Measurements from ENCODE around the gene RUSC1. TPM values are rescaled to one million over a fixed set of nuclear protein-coding genes. Genes with fewer than 3 reads are reported as not detected.
"Not testable (repeated sequence)": the region's sequence is repeated elsewhere in the genome, so short reads cannot be mapped to it uniquely, and the experiment has no call there.

Gene RUSC1
- total RNA-seq, 3 donors from 2014 or later: 28.1 to 31.9 (median 30.2) TPM

GRCh38 chr1:155287987-155288543 lies 32.6 kb upstream of the RUSC1 start:
- Mint-ChIP-seq H3K9me3 (no peaks in the 10 kb centered on the region), H3K4me3 (no peak overlapping the region), H3K4me1 (ENCODE audit: low read depth) (no peaks in the 10 kb centered on the region), H3K27me3 (ENCODE audit: low read depth) (peaks cover 1% of the 10 kb centered on the region), H3K36me3 (ENCODE audit: insufficient read depth) (no peaks in the 10 kb centered on the region)
- no peak for ATAC-seq
- DNase-seq: no peak

- not testable (repeated sequence) for H3K4me1 Mint-ChIP-seq (ENCODE audit: low read depth); H3K4me3 Mint-ChIP-seq; DNase-seq; H3K9me3 Mint-ChIP-seq; H3K36me3 Mint-ChIP-seq (ENCODE audit: insufficient read depth); ATAC-seq
- H3K27me3 Mint-ChIP-seq (ENCODE audit: low read depth): peaks cover 17% of the 10 kb centered on the region
These were observed 29.7 kb upstream of the RUSC1 start for GRCh38 chr1:155291006-155291405.

DNA sequence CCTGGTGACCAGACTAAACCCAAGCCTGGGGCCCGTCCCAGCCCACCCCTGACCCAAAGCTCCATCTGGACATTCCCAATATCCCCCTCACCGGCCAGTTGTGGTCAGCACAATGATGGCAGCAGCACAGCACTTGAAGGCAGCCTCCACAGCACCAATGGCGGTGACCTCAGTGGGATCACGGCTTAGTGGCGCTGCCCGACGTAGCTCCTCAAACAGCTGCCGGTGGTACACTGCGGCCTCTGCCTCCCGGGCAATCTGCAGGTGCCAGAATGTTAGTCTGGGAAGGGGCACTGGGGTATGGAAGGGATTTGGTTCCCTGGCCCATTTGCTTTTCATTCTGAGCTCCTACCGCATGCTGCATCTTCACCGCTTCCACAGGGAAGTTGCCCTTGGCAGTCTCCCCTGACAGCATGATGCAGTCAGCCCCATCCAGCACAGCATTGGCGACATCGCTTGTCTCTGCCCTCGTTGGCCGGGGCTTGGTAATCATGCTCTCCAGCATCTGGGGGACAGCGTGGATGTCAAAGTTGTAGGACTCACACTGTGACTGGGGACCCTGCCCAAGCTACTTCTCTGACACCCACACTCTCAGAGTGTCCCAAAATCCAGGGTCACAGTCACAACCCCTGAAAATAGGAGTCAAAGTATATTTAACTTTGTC lies 27.5 kb upstream of the RUSC1 start:
- H3K27me3 Mint-ChIP-seq (ENCODE audit: low read depth): peaks cover 34% of the 10 kb centered on the region
- peaks cover 4% of the 10 kb centered on the region for H3K4me1 Mint-ChIP-seq (ENCODE audit: low read depth)
- DNase-seq (no peak), ATAC-seq (no peak)
- no peaks in the 10 kb centered on the region for H3K9me3 Mint-ChIP-seq
- H3K36me3 Mint-ChIP-seq (ENCODE audit: insufficient read depth): no peaks in the 10 kb centered on the region
- H3K4me3 Mint-ChIP-seq: no peak overlapping the region

GRCh38 chr1:155294520-155295182 lies 26.0 kb upstream of the RUSC1 start:
- Mint-ChIP-seq H3K4me1 (ENCODE audit: low read depth) (peaks cover 4% of the 10 kb centered on the region), H3K9me3 (no peaks in the 10 kb centered on the region), H3K36me3 (ENCODE audit: insufficient read depth) (no peaks in the 10 kb centered on the region), H3K27me3 (ENCODE audit: low read depth) (peaks cover 34% of the 10 kb centered on the region), H3K4me3 (no peak overlapping the region)
- ATAC-seq: peak in 1 of 2 donors; percentile 17
- no peak for DNase-seq

- H3K4me3 Mint-ChIP-seq: no peak overlapping the region
- DNase-seq (no peak), ATAC-seq (peak in 1 of 2 donors; percentile 59)
- H3K36me3 Mint-ChIP-seq (ENCODE audit: insufficient read depth): no peaks in the 10 kb centered on the region
- H3K9me3 Mint-ChIP-seq: no peaks in the 10 kb centered on the region
- H3K4me1 Mint-ChIP-seq (ENCODE audit: low read depth): peaks cover 4% of the 10 kb centered on the region
- H3K27me3 Mint-ChIP-seq (ENCODE audit: low read depth): peaks cover 33% of the 10 kb centered on the region
These were observed 25.3 kb upstream of the RUSC1 start for GRCh38 chr1:155295183-155295941.

- no peak for DNase-seq
- H3K27me3 Mint-ChIP-seq (ENCODE audit: low read depth): peaks cover 33% of the 10 kb centered on the region
These were observed 24.8 kb upstream of the RUSC1 start for GRCh38 chr1:155295942-155296267.

DNA sequence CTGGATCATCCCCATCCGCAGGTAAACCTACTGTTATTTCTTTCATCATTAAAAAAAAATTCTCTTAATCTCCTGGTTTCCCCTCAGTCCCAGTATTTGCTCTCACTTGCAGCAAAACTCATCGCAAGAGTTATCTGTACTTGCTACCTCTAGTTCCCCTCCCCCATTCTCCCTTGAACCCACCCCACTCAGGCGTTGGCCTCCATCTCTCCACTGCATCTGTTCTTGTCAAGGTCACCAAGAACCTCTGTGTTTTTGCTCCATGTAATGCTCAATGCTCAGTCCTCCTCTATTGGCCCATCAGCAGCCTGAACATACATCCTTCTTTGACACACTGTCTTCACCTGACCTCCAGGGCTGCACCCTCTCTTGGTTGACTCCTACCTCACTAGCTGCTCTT lies 24.0 kb upstream of the RUSC1 start:
- peaks cover 4% of the 10 kb centered on the region for H3K4me1 Mint-ChIP-seq (ENCODE audit: low read depth)
- DNase-seq (no peak), ATAC-seq (no peak)
- no peaks in the 10 kb centered on the region for H3K9me3 Mint-ChIP-seq
- no peak overlapping the region for H3K4me3 Mint-ChIP-seq
- peaks cover 33% of the 10 kb centered on the region for H3K27me3 Mint-ChIP-seq (ENCODE audit: low read depth)
- no peaks in the 10 kb centered on the region for H3K36me3 Mint-ChIP-seq (ENCODE audit: insufficient read depth)

More at GRCh38 chr1:155295942-155296267, 24.8 kb upstream of the RUSC1 start:
- no peak overlapping the region for H3K4me3 Mint-ChIP-seq
- H3K9me3 Mint-ChIP-seq: no peaks in the 10 kb centered on the region
- H3K4me1 Mint-ChIP-seq (ENCODE audit: low read depth): peaks cover 4% of the 10 kb centered on the region
- ATAC-seq: no peak
- H3K36me3 Mint-ChIP-seq (ENCODE audit: insufficient read depth): no peaks in the 10 kb centered on the region

GRCh38 chr1:155297384-155297783 lies 23.3 kb upstream of the RUSC1 start:
- Mint-ChIP-seq H3K4me1 (ENCODE audit: low read depth) (peaks cover 4% of the 10 kb centered on the region), H3K9me3 (no peaks in the 10 kb centered on the region), H3K27me3 (ENCODE audit: low read depth) (peaks cover 33% of the 10 kb centered on the region), H3K36me3 (ENCODE audit: insufficient read depth) (no peaks in the 10 kb centered on the region), H3K4me3 (no peak overlapping the region)
- no peak for DNase-seq
- no peak for ATAC-seq

DNA sequence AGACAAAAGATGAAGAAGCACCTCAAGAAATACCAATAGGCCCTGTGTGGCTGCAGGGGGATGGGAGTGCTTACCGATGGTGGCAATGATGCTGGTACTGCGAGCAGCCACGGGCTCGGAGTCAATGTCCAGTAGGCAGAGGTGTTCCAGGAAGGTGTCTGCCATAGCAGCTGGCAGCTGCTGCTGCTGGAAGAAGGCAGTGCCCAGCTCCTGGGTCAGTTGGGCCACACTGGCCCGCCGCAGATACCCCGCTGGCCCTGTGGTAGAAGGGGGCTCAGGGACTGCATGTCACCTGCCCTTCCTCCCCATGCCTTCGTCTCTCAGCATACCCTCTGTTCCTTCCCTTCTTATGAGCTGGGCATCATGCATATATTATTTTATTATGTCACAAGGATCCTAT lies 20.7 kb upstream of the RUSC1 start:
- Mint-ChIP-seq H3K36me3 (ENCODE audit: insufficient read depth) (no peaks in the 10 kb centered on the region), H3K27me3 (ENCODE audit: low read depth) (peaks cover 22% of the 10 kb centered on the region), H3K9me3 (no peaks in the 10 kb centered on the region), H3K4me1 (ENCODE audit: low read depth) (no peaks in the 10 kb centered on the region), H3K4me3 (no peak overlapping the region)
- ATAC-seq (no peak), DNase-seq (no peak)

DNA sequence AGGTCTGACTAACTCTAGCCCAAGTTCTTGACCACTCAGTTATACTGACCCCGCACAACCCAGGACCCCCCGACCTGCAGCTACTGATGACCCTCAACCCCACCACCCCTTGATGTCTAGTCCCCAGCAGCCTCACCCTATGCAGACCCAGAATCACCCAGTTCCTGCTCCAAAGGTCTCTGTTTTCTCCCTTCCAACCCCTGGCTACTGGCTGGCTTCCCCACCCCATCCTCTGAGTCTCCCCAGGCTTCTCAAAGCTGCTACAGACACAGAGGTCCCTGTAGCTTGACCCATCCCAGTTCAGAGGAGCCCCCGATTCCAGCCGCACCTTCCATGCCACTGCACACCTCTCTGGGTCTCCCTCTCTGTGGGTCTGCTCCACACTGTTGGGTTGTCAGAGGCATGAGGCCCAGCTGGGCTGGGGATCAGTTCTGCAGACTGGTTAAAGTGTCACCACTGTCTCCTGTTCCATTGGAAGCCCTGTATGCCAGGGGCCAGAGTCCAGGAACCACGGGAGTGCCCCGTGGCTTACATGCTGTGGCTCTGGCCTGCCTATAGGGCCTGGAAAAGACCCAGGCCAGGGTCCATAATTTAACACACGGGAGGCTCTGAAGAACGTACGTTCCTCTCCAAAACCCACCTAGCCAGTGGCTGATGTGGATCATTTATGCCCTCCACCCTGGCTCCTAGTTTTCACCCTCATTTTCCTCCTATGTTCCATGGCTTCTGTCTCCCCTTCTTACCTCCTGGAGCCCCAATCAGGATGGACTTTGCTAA lies 20.0 kb upstream of the RUSC1 start:
- peaks cover 18% of the 10 kb centered on the region for H3K27me3 Mint-ChIP-seq (ENCODE audit: low read depth)
- no peaks in the 10 kb centered on the region for H3K9me3 Mint-ChIP-seq
- no peak overlapping the region for H3K4me3 Mint-ChIP-seq
- no peak for ATAC-seq
- H3K36me3 Mint-ChIP-seq (ENCODE audit: insufficient read depth): no peaks in the 10 kb centered on the region
- H3K4me1 Mint-ChIP-seq (ENCODE audit: low read depth): no peaks in the 10 kb centered on the region
- DNase-seq: no peak

DNA sequence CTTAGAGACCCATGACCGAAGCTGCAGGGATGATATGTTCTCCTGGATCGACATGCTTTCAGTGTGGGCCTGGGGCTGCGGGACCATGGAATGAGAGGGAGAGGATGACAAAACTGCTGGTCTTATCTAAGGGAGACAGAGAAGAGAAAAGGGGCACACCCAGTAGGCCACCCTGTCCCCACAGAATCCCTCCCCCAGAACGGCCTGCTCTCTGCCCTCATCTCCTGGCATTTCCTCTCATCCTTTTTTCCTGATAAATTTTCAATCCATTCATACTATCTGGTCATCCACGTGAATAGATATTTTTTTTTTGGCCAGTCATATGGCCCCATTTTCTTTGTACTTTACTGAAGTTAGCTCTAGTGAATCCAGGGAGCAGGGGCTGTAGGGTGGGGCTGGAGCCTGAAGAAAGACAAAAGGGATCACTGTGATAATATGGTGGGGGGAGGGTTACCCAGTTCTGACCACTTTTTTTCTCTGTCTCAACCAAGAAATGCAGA lies 19.3 kb upstream of the RUSC1 start, which contains the start of gene PKLR:
PKLR (minus strand) TSS at position 97 of the 500 bp plus-strand sequence; CDS start at position 54, 43 bp downstream.
- ATAC-seq (no peak), DNase-seq (no peak)
- H3K9me3 Mint-ChIP-seq: no peaks in the 10 kb centered on the region
- H3K4me1 Mint-ChIP-seq (ENCODE audit: low read depth): peaks cover 2% of the 10 kb centered on the region
- peaks cover 13% of the 10 kb centered on the region for H3K27me3 Mint-ChIP-seq (ENCODE audit: low read depth)
- no peak within 1 kb of the TSS for H3K4me3 Mint-ChIP-seq
- no peaks in the 10 kb centered on the region for H3K36me3 Mint-ChIP-seq (ENCODE audit: insufficient read depth)

GRCh38 chr1:155304558-155305063 lies 16.1 kb upstream of the RUSC1 start:
- H3K27me3 Mint-ChIP-seq (ENCODE audit: low read depth): no peaks in the 10 kb centered on the region
- H3K4me1 Mint-ChIP-seq (ENCODE audit: low read depth): peaks cover 9% of the 10 kb centered on the region
- no peak for ATAC-seq

DNA sequence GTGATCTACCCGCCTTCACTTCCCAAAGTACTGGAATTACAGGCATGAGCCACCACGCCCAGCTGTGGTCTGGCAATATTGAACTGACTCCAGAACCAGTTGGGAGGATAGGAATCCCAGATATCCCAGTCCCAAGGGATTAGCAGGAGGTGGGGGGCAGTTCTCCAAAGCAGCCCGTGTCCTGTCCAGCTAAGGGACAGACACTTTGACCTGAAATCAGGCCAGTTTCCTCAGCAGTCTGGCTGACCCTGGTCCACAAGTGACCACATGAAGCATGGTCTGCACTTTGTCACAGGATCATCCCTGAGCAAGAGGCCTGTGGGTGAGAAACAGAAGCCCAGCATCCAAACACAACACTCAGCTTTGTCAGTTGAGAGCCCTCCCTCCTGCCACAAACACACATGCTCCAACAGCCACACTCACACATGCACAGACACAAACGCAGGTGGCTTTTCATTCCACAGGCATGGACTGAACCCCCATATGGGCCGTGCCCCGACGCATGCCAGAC lies 14.8 kb upstream of the RUSC1 start:
- no peak for ATAC-seq
- DNase-seq: no peak
- H3K9me3 Mint-ChIP-seq: no peaks in the 10 kb centered on the region
- no peak overlapping the region for H3K4me3 Mint-ChIP-seq
- peaks cover 4% of the 10 kb centered on the region for H3K36me3 Mint-ChIP-seq (ENCODE audit: insufficient read depth)
- H3K27me3 Mint-ChIP-seq (ENCODE audit: low read depth): no peaks in the 10 kb centered on the region
- H3K4me1 Mint-ChIP-seq (ENCODE audit: low read depth): peaks cover 19% of the 10 kb centered on the region

More at GRCh38 chr1:155304558-155305063, 16.1 kb upstream of the RUSC1 start:
- Mint-ChIP-seq H3K36me3 (ENCODE audit: insufficient read depth) (no peaks in the 10 kb centered on the region), H3K4me3 (no peak overlapping the region), H3K9me3 (no peaks in the 10 kb centered on the region)
- DNase-seq: no peak
